Fibroblast of peridontal ligament (primary cell): Measurements from ENCODE around the gene ATP8B3.
"Not testable (repeated sequence)": the region's sequence is repeated elsewhere in the genome, so short reads cannot be mapped to it uniquely, and the experiment has no call there.

Experiments
- DNase-seq: peaks from one replicate; pipeline ENCODE4 v3.0.0-alpha.2; 2010; ENCODE audit errors: extremely low read depth

ATP8B3 gene

GRCh38 chr19:1770866-1771576 is 41.1 kb downstream of the ATP8B3 start:
- DNase-seq: no peak

GRCh38 chr19:1769645-1769985 is 42.5 kb downstream of the ATP8B3 start:
- DNase-seq: no peak

- no peak for DNase-seq
Measured at GRCh38 chr19:1768918-1769644, 43.0 kb downstream of the ATP8B3 start.

- DNase-seq: no peak
Measured at GRCh38 chr19:1768248-1768647, 43.8 kb downstream of the ATP8B3 start.

- no peak for DNase-seq
Measured at GRCh38 chr19:1767464-1767933, 44.6 kb downstream of the ATP8B3 start.

- DNase-seq: no peak
Measured at GRCh38 chr19:1766800-1767352, 45.2 kb downstream of the ATP8B3 start.

- no peak for DNase-seq
Measured at GRCh38 chr19:1765904-1766799, 45.9 kb downstream of the ATP8B3 start.

- DNase-seq: no peak
Measured at GRCh38 chr19:1765232-1765903, 46.7 kb downstream of the ATP8B3 start.

- no peak for DNase-seq
Measured at GRCh38 chr19:1764729-1765128, 47.3 kb downstream of the ATP8B3 start.

- no peak for DNase-seq
Measured at GRCh38 chr19:1763648-1764639, 48.1 kb downstream of the ATP8B3 start.

- no peak for DNase-seq
Measured at GRCh38 chr19:1762243-1763117, 49.6 kb downstream of the ATP8B3 start.

- DNase-seq: no peak
Measured at GRCh38 chr19:1761528-1762242, 50.4 kb downstream of the ATP8B3 start.

- DNase-seq: not testable (repeated sequence)
Measured at GRCh38 chr19:1760786-1761527, 51.1 kb downstream of the ATP8B3 start.

- DNase-seq: no peak
Measured at GRCh38 chr19:1760020-1760419, 52.1 kb downstream of the ATP8B3 start.

GRCh38 chr19:1758959-1759903 is 52.8 kb downstream of the ATP8B3 start:
- DNase-seq: no peak

- no peak for DNase-seq
Measured at GRCh38 chr19:1758231-1758577, 53.9 kb downstream of the ATP8B3 start.
